ENCODE measurements around the gene JAK2.

- TF ChIP-seq CTCF (IDR thresholded peaks at IDR 0.05; ENCODE audit: insufficient read depth, low read length, poor library complexity, severe bottlenecking) (no peak), EZH2phosphoT487 (conservative IDR thresholded peaks at IDR 0.05; ENCODE audit: low read length) (no peak)
Measured at GRCh38 chr9:5002811-5003210, 17.7 kb downstream of the JAK2 start.
